ENCODE results near the gene CRYGN.

CRYGN gene

GRCh38 chr7:151451156-151451555, 11.2 kb upstream of the CRYGN start:
- no peaks in the 10 kb centered on the region for H3K4me1 ChIP-seq
- no peaks in the 10 kb centered on the region for H3K27me3 ChIP-seq (ENCODE audit: control insufficient read depth, insufficient read depth, low read length)
- TF ChIP-seq CTCF (IDR thresholded peaks at IDR 0.05), result no peak
- H3K9ac ChIP-seq, result no peak overlapping the region
- H2AFZ ChIP-seq, result no peak overlapping the region
- H3K27ac ChIP-seq, result no peak overlapping the region
- H3K4me2 ChIP-seq (ENCODE audit: low read length), result no peak overlapping the region
- H3K4me3 ChIP-seq (ENCODE audit: low read depth, low read length), result no peak overlapping the region
- no peaks in the 10 kb centered on the region for H3K9me3 ChIP-seq (ENCODE audit: control insufficient read depth, low read length)
- no peaks in the 10 kb centered on the region for H3K79me2 ChIP-seq
- no peaks in the 10 kb centered on the region for H3K36me3 ChIP-seq (ENCODE audit: control insufficient read depth, insufficient read depth, low read length)

GRCh38 chr7:151449990-151450389, 10.0 kb upstream of the CRYGN start:
- Histone ChIP-seq H3K4me2 (ENCODE audit: low read length) (no peak overlapping the region), H3K79me2 (no peaks in the 10 kb centered on the region), H3K36me3 (ENCODE audit: control insufficient read depth, insufficient read depth, low read length) (no peaks in the 10 kb centered on the region), H3K27ac (no peak overlapping the region), H3K4me3 (ENCODE audit: low read depth, low read length) (no peak overlapping the region), H3K4me1 (no peaks in the 10 kb centered on the region), H3K9ac (no peak overlapping the region), H2AFZ (no peak overlapping the region), H3K9me3 (ENCODE audit: control insufficient read depth, low read length) (no peaks in the 10 kb centered on the region), H3K27me3 (ENCODE audit: control insufficient read depth, insufficient read depth, low read length) (no peaks in the 10 kb centered on the region)
- no peak for TF ChIP-seq CTCF (IDR thresholded peaks at IDR 0.05)

GRCh38 chr7:151448261-151449252, 8.6 kb upstream of the CRYGN start:
- Histone ChIP-seq H3K79me2 (no peaks in the 10 kb centered on the region), H3K4me3 (ENCODE audit: low read depth, low read length) (peak overlapping the region; percentile 57), H3K9ac (no peak overlapping the region), H3K4me2 (ENCODE audit: low read length) (peak overlapping the region; percentile 93), H3K27ac (no peak overlapping the region), H3K27me3 (ENCODE audit: control insufficient read depth, insufficient read depth, low read length) (no peaks in the 10 kb centered on the region), H3K9me3 (ENCODE audit: control insufficient read depth, low read length) (no peaks in the 10 kb centered on the region), H2AFZ (peak overlapping the region; percentile 99), H3K4me1 (no peaks in the 10 kb centered on the region), H3K36me3 (ENCODE audit: control insufficient read depth, insufficient read depth, low read length) (no peaks in the 10 kb centered on the region)
- TF ChIP-seq CTCF (IDR thresholded peaks at IDR 0.05), result peak; percentile 82

- Histone ChIP-seq H3K36me3 (ENCODE audit: control insufficient read depth, insufficient read depth, low read length) (no peaks in the 10 kb centered on the region), H3K4me1 (peaks cover 3% of the 10 kb centered on the region), H3K9me3 (ENCODE audit: control insufficient read depth, low read length) (no peaks in the 10 kb centered on the region), H3K9ac (no peak overlapping the region), H3K27me3 (ENCODE audit: control insufficient read depth, insufficient read depth, low read length) (no peaks in the 10 kb centered on the region), H3K79me2 (no peaks in the 10 kb centered on the region), H3K27ac (no peak overlapping the region), H2AFZ (peak overlapping the region; percentile 99), H3K4me2 (ENCODE audit: low read length) (peak overlapping the region; percentile 93), H3K4me3 (ENCODE audit: low read depth, low read length) (no peak overlapping the region)
- no peak for TF ChIP-seq CTCF (IDR thresholded peaks at IDR 0.05)
Observed at GRCh38 chr7:151447901-151448260, 7.9 kb upstream of the CRYGN start.

All from parathyroid adenoma (tissue), 2 donors.